Measurements from ENCODE around the gene FAM227B.
A peak's percentile ranks its signal among the peaks of the same experiment; 100 is the strongest.
"Not testable (repeated sequence)": the region's sequence is repeated elsewhere in the genome, so short reads cannot be mapped to it uniquely, and the experiment has no call there.

FAM227B gene, protein sequence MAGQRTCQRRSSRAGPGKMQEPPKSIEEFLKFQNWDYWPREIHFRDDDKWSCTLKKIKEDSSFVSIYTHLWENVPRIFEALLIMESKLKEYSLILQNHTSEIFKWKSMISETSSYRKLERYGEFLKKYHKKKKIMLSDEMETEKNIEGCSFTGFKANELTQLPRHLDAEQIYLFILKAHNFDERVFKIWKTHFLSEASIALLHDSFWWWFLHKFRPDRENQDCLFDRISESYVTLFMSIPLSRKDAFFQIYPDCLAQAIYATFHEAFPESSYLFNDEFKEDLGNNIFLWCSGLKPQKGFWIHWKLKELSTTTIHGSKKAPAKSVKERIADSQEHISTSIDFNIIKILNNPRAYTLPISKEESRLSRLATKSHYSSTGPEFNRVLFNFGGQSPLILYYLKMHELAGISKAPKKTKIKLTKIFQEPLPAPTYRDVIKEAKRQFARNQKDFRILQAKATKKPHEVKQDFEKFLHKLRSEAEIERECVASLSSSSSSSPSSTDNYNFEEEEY

DNA sequence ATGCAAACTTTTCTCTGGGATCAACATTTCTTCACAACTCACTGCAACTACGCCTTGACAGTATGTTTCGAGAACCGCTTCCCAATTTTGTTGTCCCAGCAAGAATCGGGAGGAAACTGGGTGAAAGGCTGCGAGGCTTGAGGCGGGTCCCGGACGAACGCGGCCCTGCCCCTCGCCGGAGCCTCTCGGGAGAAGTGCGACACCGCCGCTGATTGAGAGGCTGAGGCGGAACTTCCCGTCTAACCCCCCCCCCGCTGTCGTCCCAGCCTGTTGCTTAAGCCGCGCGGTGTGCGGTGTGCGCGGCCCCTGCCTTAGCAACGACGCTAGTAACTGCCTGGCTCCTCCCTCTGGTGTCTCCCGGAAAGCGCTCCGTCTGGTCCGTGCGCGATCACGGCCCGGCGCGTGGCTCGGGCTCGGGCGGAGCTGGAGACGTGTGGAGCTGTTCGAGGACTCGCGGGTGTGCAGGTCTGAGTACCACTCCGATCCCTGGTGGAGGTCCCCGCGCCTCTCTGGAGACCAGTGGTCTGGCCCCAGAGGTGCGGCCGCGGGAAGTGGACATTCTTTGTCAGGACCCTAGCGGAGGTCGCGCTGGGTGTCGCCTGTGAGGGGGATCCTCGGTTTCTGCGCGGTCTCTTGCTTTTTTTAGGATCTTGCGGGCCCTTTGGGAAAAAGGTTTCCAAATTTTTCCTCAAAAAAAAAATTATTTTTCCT is at the start of gene FAM227B, which contains the start of gene DTWD1:
Gene FAM227B, minus strand, starts transcription at position 161 of the 711 bp plus-strand sequence. CDS start 5,647 bp downstream, outside the sequence.
Gene DTWD1, plus strand, starts transcription at position 391 of the 711 bp plus-strand sequence. CDS start 4,120 bp downstream, outside the sequence.
- DNase-seq (ENCODE audit: low read depth in 2 of 2): peak; percentile 95 to 97

- no peak for DNase-seq (ENCODE audit: low read depth in 2 of 2)
These were observed 48.7 kb upstream of the FAM227B start for GRCh38 chr15:49669288-49669687.

DNA sequence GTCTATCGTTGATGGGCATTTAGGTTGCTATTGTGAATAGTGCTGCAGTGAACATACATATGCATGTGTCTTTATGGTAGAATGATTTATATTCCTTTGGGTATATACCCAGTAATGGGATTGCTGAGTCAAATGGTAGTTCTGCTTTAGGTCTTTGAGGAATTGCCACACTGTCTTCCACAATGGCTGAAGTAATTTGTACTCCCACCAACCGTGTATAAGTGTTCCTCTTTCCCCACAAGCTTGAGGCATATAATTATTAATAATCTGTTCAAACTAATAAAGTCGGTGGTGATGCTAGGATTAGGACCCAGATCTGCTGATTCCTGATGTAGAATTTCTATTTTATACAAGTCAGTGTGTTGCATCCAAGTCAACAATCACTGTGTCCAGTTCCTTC is 45.9 kb upstream of the FAM227B start:
- not testable (repeated sequence) for DNase-seq (ENCODE audit: low read depth in 2 of 2)

DNA sequence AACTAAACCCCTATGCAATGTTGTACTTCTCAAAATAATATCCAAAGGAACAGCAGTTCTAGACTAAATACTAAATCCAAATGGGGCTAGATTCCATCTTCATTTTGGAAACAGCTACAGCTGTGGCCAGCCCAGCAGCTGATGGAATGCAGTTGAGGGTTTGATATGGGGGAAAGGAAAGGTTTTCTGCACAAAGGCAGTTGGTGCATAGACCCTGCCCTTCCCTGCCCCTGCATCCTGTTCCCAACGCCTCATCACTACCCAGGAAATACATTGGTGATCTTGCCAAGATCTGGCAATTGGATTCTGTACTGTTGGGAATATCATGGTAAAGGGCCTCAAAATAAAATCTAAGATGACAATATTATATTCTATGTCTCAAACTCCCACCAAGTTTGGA is 44.1 kb upstream of the FAM227B start:
- DNase-seq (ENCODE audit: low read depth in 2 of 2): no peak

GRCh38 chr15:49656734-49657133 is 36.1 kb upstream of the FAM227B start:
- DNase-seq (ENCODE audit: low read depth in 2 of 2): no peak

DNA sequence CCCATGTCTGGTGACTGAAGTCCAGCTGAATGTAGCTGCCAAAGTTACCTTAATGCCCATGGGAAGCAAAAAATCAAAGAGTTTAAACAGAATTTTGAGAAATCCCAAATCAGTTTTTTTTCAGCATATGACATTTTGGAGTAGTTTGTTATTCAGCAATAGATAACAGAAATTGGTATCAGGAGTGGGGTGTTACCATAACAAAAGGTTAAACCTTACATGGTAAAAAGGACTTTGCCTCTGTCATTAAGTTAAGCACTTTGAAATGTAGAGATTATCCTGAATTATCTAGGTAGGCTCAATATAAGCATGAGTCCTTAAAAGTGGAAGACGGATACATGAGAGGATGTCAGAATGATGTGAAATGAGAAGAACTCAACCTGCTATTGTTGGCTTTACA is 32.3 kb upstream of the FAM227B start:
- no peak for DNase-seq (ENCODE audit: low read depth in 2 of 2)

GRCh38 chr15:49650676-49651075 is 30.1 kb upstream of the FAM227B start:
- no peak for DNase-seq (ENCODE audit: low read depth in 2 of 2)

- no peak for DNase-seq (ENCODE audit: low read depth in 2 of 2)
These were observed 29.4 kb upstream of the FAM227B start for GRCh38 chr15:49649987-49650386.

GRCh38 chr15:49646891-49647290 is 26.3 kb upstream of the FAM227B start:
- DNase-seq (ENCODE audit: low read depth in 2 of 2): no peak

DNA sequence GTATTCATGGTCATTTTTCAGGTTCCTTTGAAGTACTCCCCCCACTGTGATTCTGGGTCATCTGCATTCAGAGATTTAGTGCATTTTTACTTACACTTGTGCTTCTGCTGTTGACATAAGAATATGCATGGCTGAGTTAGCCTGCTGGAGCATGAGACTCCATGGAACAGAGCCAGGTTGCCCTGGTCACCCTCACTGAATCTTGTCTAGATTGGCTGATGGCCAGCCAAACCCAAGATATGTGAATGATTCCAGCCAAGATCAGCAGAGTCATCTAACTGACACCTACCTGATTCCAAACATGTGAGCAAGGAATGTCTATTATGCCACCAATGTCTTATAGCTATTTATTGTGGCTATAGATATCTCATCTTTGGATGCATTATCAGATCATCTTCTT is 25.3 kb upstream of the FAM227B start:
- peak; percentile 57 to 62 for DNase-seq (ENCODE audit: low read depth in 2 of 2)

- no peak for DNase-seq (ENCODE audit: low read depth in 2 of 2)
These were observed 24.7 kb upstream of the FAM227B start for GRCh38 chr15:49645277-49645676.

- no peak for DNase-seq (ENCODE audit: low read depth in 2 of 2)
These were observed 23.8 kb upstream of the FAM227B start for GRCh38 chr15:49644364-49644794.

GRCh38 chr15:49637857-49638256 is 17.2 kb upstream of the FAM227B start:
- DNase-seq (ENCODE audit: low read depth in 2 of 2): no peak

- DNase-seq (ENCODE audit: low read depth in 2 of 2): no peak
These were observed 7.8 kb upstream of the FAM227B start for GRCh38 chr15:49628379-49628778.

GRCh38 chr15:49627407-49627877 is 6.8 kb upstream of the FAM227B start:
- DNase-seq (ENCODE audit: low read depth in 2 of 2): peak; percentile 78 to 84

- DNase-seq (ENCODE audit: low read depth in 2 of 2): no peak
These were observed 4.9 kb upstream of the FAM227B start for GRCh38 chr15:49625460-49626036.

DNA sequence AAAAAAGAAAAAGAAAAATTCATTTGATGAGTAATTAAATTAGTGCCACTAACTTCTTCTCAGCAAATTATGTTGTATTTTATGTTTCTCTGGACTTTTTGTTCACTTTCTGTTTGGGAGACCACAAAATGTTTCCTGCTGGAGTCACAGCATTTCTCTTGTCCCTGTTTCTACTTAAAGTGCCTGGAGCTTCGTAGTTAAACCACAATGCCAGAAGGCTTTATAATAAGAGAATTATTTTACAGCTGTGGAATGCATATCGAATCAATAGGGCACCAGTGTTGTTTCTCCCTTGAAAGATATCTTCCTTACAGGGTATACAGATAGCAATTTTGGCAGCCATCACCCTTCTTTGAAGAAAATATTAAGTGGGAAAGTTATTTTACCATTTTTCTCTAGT is 3.4 kb upstream of the FAM227B start:
- DNase-seq (ENCODE audit: low read depth in 2 of 2): peak; percentile 71 to 79

- DNase-seq (ENCODE audit: low read depth in 2 of 2): no peak
These were observed 1.9 kb upstream of the FAM227B start for GRCh38 chr15:49622561-49622960.

GRCh38 chr15:49621887-49622286 is 1.3 kb upstream of the FAM227B start:
- no peak for DNase-seq (ENCODE audit: low read depth in 2 of 2)

DNA sequence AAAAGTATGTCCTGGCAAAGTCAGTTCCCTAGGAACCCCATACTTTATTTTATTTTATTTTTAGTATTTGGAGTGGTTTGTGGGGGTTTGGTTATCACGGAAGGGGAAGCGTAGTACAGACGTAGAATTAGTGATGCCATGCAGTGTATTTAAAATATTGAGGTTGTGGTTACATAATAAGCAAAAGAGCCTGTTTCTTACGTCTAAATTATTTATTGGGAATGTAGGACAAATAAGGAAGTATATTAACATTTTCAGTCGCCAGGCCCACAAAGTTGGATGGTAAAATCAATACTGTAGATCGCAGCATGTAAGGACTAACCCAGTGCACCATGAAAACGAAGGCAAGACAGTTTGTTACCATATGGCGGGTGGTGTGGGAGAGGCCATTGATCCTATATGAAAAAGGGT is 788 bp upstream of the FAM227B start:
- no peak for DNase-seq (ENCODE audit: low read depth in 2 of 2)

DNA sequence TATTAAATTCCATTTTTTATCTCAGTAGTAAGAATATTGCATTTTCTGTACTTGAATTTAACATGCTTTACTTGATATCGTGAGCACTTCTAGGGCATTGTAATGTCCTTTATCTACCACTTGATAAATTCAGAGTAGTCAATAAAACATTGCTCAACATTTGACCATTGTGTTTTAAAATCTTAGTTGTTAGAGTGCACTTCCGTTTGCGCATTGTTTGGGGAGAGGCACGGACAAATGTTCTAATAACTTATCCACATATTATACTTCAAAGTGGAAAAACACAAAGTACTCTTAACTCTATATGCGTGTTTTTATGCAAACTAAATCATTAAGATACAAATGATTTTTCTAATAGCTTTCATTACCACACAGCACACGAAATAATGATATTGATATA is 419 bp downstream of the FAM227B start:
- DNase-seq (ENCODE audit: low read depth in 2 of 2): no peak

DNA sequence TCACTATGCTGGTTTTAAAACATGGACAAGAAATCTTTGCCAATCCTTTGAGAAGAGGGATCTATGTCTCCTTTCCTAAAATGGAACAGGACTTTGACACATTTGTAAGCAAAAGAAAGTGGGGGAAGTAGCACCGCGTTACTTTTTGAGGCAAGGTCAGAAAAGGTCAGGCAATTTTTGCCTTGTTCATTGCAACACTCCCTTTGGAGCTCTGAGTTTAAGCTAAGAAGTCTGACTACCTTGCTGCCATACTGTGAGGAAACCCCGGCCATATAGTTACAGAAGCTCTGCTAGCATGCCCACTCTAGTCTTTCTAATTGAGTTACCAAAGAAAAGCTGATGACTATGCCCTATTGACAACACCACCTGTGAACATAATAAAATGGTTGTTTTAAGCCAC is 1.4 kb downstream of the FAM227B start:
- DNase-seq (ENCODE audit: low read depth in 2 of 2): no peak
